Gastrocnemius medialis (tissue), 4 donors: Measurements from ENCODE around the gene GFRA1.

Experiments used
- CTCF ChIP-seq, 5 experiments: fragments of 450-650 bp in 3 of 5; fragments of 200-600 bp in 2 of 5; sonication (generic) in 2 of 5; IDR thresholded peaks in 4 of 5; conservative IDR thresholded peaks in 1 of 5; 1 replicate in 4 of 5; 2 replicates in 1 of 5; pipeline ENCODE4 v1.5.1; 2016 to 2019; ENCODE audit warnings: antibody characterized with exemption in 5 of 5, mild to moderate bottlenecking in 3 of 5, moderate library complexity in 3 of 5
- POLR2A ChIP-seq, 2 donors: fragments of 450-650 bp; IDR thresholded peaks; one replicate each; pipeline ENCODE4 v1.6.1; 2017; ENCODE audit warnings: antibody characterized with exemption in 2 of 2, mild to moderate bottlenecking in 2 of 2, moderate library complexity in 2 of 2

DNA sequence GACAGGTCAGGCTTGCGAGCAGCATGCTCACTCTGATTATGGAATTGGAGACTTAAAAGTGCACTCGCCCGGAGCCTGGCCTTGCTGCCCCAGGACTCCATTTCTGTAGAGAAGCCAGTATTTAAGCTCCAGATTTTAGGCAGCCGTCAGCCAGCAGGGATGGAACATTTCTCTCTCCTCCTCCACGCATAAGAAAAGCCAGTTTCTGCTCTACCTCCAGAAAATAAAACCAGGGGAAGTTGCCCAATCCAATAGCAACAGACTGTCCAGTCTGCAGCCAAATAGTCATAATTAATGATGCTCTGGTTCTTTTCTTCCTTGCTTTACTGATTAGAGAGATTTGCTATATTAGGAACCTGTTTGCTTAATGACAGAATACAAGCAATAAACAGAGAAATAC is 203.2 kb downstream of the GFRA1 start:
- TF ChIP-seq CTCF (IDR thresholded peaks at IDR 0.05 in 4 of 5, conservative IDR thresholded peaks at IDR 0.05 in 1 of 5) (no peak), POLR2A (IDR thresholded peaks at IDR 0.05) (no peak)
